Glutamatergic neuron (in vitro differentiated cells): ENCODE data around the gene RBBP8NL. TPM values are rescaled to one million over a fixed set of nuclear protein-coding genes. Genes with fewer than 3 reads are reported as not detected.

Source experiments
- DNase-seq: peaks from one replicate; pipeline ENCODE4 v3.0.0; 2022
- H3K27ac Mint-ChIP-seq: one replicate; pipeline ENCODE4 v1.8.0; 2020; ENCODE audit warnings: mild to moderate bottlenecking, mixed read lengths, inconsistent platforms; ENCODE audit not compliant: unreplicated experiment
- H3K27me3 Mint-ChIP-seq: one replicate; pipeline ENCODE4 v1.8.0; 2020; ENCODE audit warnings: mild to moderate bottlenecking, moderate library complexity, mixed read lengths, inconsistent platforms; ENCODE audit not compliant: unreplicated experiment
- H3K36me3 Mint-ChIP-seq: one replicate; pipeline ENCODE4 v1.8.0; 2020; ENCODE audit warnings: mild to moderate bottlenecking, mixed read lengths, inconsistent platforms; ENCODE audit not compliant: unreplicated experiment
- H3K4me1 Mint-ChIP-seq: one replicate; pipeline ENCODE4 v1.8.0; 2020; ENCODE audit warnings: mild to moderate bottlenecking, low read depth, mixed read lengths, inconsistent platforms; ENCODE audit not compliant: unreplicated experiment
- H3K4me3 Mint-ChIP-seq: one replicate; pipeline ENCODE4 v1.8.0; 2020; ENCODE audit warnings: mild to moderate bottlenecking, mixed read lengths, inconsistent platforms; ENCODE audit not compliant: unreplicated experiment
- H3K9me3 Mint-ChIP-seq: one replicate; pipeline ENCODE4 v1.8.0; 2020; ENCODE audit warnings: mild to moderate bottlenecking, moderate library complexity, mixed read lengths, inconsistent platforms; ENCODE audit not compliant: unreplicated experiment
- total RNA-seq: library from RNA; stranded (reverse); fragmentation: NEBNext Ultra II Directional; extraction: Animal tissue kit (Norgen Biotek cat#: 25700); gene quantifications from one replicate; pipeline ENCODE4 v1.2.1, GENCODE V29; 2021; ENCODE audit not compliant: unreplicated experiment
- TF ChIP-seq, protein P1 (sequence below): fragments of 200-600 bp; sonication (generic); IDR thresholded peaks from one replicate; pipeline ENCODE4 v1.5.0; 2021; ENCODE audit not compliant: partially characterized antibody, unreplicated experiment

RBBP8NL gene
- total RNA-seq, 1 donor from 2014 or later = not detected

- no peak overlapping the region for H3K27ac Mint-ChIP-seq
Measured at GRCh38 chr20:62451970-62452369, 24.6 kb upstream of the RBBP8NL start.

GRCh38 chr20:62451156-62451767 lies 23.9 kb upstream of the RBBP8NL start:
- DNase-seq = no peak
- Mint-ChIP-seq H3K27ac (no peak overlapping the region), H3K27me3 (peaks cover 11% of the 10 kb centered on the region), H3K4me3 (no peak overlapping the region), H3K36me3 (no peaks in the 10 kb centered on the region), H3K4me1 (peaks cover 11% of the 10 kb centered on the region), H3K9me3 (peaks cover 7% of the 10 kb centered on the region)
- TF ChIP-seq, protein P1, sequence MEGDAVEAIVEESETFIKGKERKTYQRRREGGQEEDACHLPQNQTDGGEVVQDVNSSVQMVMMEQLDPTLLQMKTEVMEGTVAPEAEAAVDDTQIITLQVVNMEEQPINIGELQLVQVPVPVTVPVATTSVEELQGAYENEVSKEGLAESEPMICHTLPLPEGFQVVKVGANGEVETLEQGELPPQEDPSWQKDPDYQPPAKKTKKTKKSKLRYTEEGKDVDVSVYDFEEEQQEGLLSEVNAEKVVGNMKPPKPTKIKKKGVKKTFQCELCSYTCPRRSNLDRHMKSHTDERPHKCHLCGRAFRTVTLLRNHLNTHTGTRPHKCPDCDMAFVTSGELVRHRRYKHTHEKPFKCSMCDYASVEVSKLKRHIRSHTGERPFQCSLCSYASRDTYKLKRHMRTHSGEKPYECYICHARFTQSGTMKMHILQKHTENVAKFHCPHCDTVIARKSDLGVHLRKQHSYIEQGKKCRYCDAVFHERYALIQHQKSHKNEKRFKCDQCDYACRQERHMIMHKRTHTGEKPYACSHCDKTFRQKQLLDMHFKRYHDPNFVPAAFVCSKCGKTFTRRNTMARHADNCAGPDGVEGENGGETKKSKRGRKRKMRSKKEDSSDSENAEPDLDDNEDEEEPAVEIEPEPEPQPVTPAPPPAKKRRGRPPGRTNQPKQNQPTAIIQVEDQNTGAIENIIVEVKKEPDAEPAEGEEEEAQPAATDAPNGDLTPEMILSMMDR = no peak

More at GRCh38 chr20:62451970-62452369, 24.6 kb upstream of the RBBP8NL start:
- Mint-ChIP-seq H3K9me3 (peaks cover 7% of the 10 kb centered on the region), H3K4me3 (no peak overlapping the region), H3K4me1 (peaks cover 15% of the 10 kb centered on the region), H3K36me3 (no peaks in the 10 kb centered on the region), H3K27me3 (peaks cover 9% of the 10 kb centered on the region)
- DNase-seq = no peak
- TF ChIP-seq, protein P1 = no peak

- peaks cover 8% of the 10 kb centered on the region for H3K4me1 Mint-ChIP-seq
- peaks cover 11% of the 10 kb centered on the region for H3K27me3 Mint-ChIP-seq
- peaks cover 6% of the 10 kb centered on the region for H3K9me3 Mint-ChIP-seq
- H3K36me3 Mint-ChIP-seq = no peaks in the 10 kb centered on the region
- TF ChIP-seq, protein P1 = no peak
- H3K4me3 Mint-ChIP-seq = no peak overlapping the region
- DNase-seq = no peak
- no peak overlapping the region for H3K27ac Mint-ChIP-seq
Measured at GRCh38 chr20:62449951-62450691, 22.8 kb upstream of the RBBP8NL start.

DNA sequence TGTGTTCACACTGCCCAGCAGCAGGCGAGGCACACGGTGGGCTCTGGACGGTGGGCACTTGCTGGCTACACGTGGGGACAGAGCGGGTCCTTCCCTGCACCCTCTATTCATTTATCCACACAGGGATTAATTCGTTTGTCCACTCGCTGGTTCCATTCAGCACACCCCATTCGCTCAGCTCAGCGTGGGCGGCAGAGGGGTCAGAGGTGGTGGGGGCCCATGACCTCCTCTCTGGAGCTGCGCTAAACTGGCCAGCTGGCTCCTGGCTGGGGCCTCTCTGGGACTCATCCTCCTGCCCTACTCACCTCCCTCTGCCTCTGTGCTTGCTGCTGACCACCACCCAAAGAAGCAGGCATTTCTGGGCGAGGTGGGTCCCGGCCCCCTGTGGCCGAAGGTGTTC lies 21.4 kb upstream of the RBBP8NL start:
- Mint-ChIP-seq H3K27me3 (peaks cover 6% of the 10 kb centered on the region), H3K9me3 (peaks cover 9% of the 10 kb centered on the region), H3K27ac (no peak overlapping the region), H3K4me3 (no peak overlapping the region), H3K36me3 (no peaks in the 10 kb centered on the region), H3K4me1 (peaks cover under 1% of the 10 kb centered on the region)
- TF ChIP-seq, protein P1 = no peak
- DNase-seq = no peak

DNA sequence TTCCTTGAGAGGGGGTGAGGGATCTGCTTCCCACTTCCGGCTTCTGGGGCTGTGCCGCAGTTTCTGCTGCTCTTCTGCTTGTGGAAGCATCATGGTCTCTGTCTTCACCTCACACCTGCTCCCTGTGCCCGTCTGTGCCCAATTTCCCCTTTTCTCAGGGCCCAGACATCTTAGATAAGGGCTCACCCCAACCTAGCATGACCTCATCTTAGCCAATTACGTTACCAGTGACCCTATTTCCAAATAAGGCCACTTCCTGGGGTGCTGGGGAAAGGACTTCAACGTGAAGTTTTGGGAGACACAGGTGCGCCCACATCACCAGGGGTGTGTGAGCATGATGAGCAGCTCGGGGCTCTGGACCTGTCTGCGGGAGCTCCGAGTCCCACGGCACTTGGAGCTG lies 20.7 kb upstream of the RBBP8NL start:
- DNase-seq = no peak
- Mint-ChIP-seq H3K4me3 (no peak overlapping the region), H3K27me3 (peaks cover 6% of the 10 kb centered on the region), H3K27ac (no peak overlapping the region), H3K9me3 (peaks cover 9% of the 10 kb centered on the region), H3K4me1 (no peaks in the 10 kb centered on the region), H3K36me3 (no peaks in the 10 kb centered on the region)
- TF ChIP-seq, protein P1 = no peak
